GM18867 (cell line): ENCODE measurements around the gene OBP2A.
"Not testable (repeated sequence)": the region's sequence is repeated elsewhere in the genome, so short reads cannot be mapped to it uniquely, and the experiment has no call there.

Experiments used
- ATAC-seq: cut with Tn5 transposase; IDR thresholded peaks from one replicate; pipeline ENCODE4 v1.9.1; 2021; ENCODE audit warnings: mild to moderate bottlenecking, moderate library complexity; ENCODE audit not compliant: unreplicated experiment

OBP2A gene

GRCh38 chr9:135509458-135509857 lies 36.5 kb upstream of the OBP2A start:
- no peak for ATAC-seq

DNA sequence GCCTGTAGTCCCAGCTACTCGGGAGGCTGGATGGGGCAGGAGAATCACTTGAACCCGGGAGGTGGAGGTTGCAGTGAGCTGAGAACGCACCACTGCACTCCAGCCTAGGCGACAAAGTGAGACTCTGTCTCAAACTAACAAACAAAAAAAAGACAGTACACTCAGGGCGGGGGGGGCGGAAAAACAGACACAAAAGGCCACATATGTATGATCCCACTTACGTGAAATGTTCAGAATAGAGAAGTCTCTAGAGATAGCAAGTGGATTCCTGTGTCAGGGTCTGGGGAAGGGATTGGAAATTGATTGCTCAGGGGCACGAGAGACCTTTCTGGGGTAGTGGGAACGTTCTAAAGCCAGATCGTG lies 33.7 kb upstream of the OBP2A start:
- no peak for ATAC-seq

GRCh38 chr9:135512904-135513303 lies 33.0 kb upstream of the OBP2A start:
- no peak for ATAC-seq

GRCh38 chr9:135513351-135513846 lies 32.5 kb upstream of the OBP2A start:
- no peak for ATAC-seq

DNA sequence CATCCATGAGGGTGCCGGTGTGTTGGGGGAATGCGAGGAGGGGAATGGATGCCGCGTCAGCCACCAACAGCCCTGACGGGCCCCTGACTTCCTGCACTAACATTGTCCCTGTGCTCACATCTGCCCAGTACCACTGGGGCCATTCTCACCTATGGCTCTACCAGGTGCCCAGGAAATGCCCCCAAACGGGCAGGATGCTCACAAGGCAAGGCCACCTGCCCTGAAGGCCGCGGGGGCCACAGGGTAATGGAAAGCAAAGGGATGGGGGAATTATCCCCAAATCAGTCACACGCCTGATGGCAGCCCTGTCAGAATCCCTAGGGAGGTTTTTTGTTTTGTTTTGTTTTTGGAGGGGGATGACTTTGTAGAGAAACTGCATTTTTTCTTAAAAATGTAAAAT lies 32.0 kb upstream of the OBP2A start:
- ATAC-seq = not testable (repeated sequence)

GRCh38 chr9:135514342-135515082 lies 31.4 kb upstream of the OBP2A start:
- ATAC-seq = no peak

DNA sequence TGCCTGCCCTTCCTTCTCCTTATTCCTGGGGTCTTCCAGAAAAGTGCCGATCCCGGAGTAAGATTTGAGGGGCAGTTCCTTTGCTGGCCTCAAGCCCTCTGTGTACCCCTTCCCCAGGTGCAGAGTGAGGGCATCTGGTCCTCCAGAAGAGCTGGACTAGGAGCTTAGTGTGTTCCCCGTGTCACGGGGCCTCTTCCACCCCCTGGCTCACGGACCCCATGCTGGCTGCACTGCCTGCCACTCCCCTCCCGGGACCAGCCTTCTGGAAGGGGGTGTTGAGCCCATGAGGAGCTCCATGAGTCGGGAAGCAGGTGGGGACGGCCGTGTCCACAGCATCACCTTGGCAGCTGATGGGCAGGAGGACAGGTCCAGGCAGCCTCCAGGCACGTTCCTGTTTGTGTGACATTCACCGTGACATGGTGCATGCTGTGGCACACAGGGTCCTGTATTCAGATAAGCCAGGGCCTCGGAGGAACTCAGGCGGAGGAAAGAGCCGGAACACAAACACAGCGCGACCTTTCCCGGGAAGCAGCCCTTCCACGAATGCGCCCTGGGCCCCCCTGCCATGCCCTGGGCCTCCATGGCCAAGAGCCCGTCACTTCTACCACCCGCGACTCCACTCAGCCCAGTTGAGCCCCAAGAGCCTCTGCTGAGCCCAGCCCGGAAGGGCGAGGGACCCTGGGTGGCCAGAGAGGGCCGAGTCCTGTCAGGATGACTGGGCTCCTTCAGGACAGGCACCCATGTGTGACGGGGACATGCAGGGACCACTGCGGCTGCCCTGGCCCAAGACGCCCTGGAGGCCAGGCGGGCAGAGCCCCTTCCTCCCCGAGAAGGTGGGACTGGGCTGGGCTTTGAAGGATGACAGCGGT lies 30.6 kb upstream of the OBP2A start:
- ATAC-seq = no peak

DNA sequence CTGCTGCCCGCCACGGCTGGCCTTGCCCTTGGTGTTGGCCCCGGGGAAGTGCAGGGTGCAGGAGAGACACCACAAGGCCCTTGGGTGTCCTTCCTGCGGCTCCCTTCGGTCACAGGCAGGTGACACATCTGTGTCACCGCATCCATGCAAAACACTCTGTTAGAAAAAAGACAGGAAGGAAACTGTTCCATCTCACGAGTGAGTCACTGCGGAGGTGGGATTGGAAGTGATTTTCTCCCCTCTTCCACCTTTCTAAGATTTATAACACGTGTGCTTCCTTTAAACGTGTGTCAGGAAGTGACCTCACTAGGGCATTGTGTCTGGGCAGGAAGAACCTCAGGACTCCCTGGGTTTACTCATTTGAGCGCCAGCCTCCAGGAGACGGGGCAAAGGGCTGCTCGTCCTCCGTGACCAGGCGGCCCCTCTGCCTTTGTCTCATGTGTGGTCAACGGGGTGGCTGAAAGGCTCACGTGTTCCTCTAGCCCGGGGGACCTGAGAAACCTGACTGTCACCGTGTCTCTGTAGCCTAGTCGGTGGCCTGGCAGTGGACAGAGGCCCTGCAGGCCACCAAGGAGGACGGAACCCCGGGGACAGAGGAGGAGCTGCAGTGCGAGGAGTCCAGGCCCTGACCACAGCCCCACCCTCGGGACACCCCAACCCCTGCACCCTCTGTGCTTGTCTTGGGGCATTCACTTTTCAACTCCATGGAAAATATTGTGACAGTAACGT lies 29.6 kb upstream of the OBP2A start:
- no peak for ATAC-seq

DNA sequence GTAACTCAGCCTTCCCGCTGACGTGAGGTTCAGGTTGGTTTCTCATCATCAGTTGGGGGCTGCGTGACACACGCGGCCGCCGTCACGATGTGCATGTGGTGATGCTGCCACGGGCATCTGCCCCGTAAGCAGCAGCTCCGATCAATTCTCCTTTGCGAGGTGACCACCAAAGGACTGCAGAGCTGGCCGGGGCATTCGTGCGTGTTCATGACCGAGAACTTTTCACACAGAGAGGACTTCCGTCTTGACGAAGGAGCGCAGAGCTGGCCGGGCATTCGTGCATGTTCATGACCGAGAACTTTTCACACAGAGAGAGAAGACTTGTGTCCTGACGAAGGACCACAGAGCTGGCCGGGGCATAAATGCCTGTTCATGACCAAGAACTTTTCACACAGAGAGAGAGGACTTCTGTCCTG lies 28.5 kb upstream of the OBP2A start:
- ATAC-seq = no peak

- ATAC-seq = no peak
Measured at GRCh38 chr9:135519179-135519971, 26.6 kb upstream of the OBP2A start.

- no peak for ATAC-seq
Measured at GRCh38 chr9:135520916-135521607, 24.9 kb upstream of the OBP2A start, which contains the start of gene LCN1. Gene LCN1, plus strand, starts transcription at chr9:135521440. Its CDS starts 58 bp downstream, at chr9:135521498.

DNA sequence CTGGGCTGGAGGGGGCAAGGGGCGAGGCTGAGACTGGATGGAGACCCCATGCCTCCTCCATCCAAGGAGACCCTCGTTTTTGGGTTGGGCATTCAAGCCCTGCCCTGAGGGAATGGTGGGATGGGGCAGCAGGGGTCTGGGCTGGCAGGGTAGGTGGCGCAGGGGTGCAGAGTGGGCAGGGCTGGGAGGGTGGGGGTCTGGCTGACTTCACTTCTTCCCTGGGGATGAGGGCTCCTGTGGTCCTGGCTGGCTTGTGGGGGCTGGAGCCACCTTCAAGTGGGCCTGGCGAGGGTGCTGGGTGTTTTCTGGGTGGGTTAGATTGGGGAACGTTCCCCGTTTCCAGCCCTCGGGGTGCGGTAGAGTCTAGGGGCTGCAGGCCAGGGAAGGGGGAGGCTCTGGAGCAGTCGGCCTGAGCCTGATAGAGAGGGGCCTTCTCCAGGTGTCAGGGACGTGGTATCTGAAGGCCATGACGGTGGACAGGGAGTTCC lies 24.3 kb upstream of the OBP2A start:
- ATAC-seq = no peak

DNA sequence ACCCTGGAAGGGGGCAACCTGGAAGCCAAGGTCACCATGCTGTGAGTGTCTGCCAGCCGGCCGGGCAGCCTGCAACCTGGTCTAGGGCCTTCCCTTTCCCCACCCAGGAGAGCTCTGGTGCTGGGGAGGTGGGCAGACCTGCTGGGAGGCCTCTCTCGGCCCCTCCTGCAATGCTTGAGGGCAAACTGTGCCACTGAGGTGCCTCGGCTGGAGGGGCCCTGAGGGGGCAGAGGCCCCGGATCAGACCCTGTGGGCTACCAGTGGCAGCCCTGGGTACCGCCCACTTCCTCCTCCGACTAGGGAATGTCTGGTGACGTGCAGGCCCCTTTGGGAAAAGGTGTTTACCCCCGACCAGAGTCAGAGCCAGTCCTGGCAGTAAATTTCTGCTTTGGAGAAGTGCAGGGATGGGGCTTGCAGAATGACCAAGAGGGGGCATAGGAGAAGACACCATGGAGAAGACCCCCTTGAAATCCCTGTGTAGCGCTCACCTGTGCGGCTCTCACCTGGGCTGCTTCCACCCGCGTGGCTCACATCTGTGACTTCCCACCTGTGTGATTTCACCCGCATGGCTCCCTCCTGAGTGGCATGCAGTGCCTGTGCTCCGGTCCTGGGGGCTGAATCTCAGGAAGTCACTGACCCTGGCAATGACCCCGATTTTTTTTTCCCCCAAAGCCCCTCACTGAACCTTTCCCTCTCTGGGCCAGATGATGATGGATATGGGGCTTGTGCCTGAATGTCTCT lies 23.6 kb upstream of the OBP2A start:
- no peak for ATAC-seq

DNA sequence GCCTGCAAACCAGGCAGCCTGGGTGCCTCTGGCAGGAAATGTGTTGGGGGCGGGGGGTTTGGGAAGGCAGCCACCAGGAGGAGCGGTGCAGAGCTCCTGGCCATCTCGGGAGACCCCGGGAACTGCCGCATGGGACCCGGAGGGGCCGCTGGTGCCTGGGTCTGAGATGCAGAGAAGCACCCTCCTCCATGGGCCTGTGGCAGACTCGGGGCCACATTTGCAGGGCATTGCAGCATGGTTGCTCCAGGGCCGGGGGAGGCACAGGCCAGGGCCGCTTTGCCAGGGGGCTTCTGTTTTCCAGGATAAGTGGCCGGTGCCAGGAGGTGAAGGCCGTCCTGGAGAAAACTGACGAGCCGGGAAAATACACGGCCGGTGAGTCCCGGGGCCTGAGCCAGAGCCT lies 23.0 kb upstream of the OBP2A start:
- ATAC-seq = no peak

- no peak for ATAC-seq
Measured at GRCh38 chr9:135523521-135524129, 22.3 kb upstream of the OBP2A start.

GRCh38 chr9:135524130-135524861 lies 21.6 kb upstream of the OBP2A start:
- ATAC-seq = no peak

DNA sequence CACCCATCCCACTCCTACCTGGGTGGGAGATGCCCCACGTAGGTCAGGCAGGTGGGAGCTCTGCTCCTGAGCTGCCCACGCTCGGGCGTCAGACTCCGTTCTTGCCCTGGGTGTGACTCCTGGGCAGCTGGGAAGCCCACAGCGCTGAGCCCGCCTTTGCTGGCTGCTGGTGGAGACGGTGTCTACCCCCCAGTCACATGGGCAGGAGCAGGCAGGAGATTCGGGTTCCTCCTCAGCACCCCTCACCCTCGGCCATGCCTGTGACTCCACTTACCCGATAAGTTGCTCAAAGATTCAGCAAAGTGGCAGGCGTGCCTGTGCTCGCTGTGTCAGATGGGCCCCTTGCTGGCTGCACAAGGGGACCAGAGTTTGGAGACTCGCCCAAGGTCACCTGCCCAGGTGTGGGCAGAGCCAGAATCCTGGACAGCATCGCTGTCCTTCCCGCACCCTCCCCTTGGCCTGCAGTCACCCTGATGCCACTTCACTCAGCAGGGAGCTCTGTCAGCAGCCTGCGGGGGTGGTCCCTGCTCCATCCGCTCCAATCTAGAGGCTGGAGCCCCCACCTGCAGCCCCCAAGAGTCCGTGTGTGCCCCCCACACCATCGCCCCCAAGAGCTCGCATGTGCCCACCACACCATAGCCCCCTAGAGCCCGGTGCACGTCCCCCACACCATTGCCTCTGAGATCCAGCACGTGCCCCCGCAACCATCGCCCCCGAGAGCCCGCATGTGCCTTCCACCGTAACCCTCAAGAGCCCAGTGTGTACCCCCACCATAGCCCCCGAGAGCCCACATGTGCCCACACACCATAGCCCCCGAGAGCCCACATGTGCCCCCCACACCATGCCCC lies 20.5 kb upstream of the OBP2A start:
- ATAC-seq = no peak
